HG02981 (cell line): Measurements from ENCODE around the gene METTL17.
A peak's percentile ranks its signal among the peaks of the same experiment; 100 is the strongest.
"Not testable (repeated sequence)": the region's sequence is repeated elsewhere in the genome, so short reads cannot be mapped to it uniquely, and the experiment has no call there.

ENCODE experiments used
- ATAC-seq: cut with Tn5 transposase; IDR thresholded peaks from one replicate; pipeline ENCODE4 v1.9.1; 2021; ENCODE audit warnings: mild to moderate bottlenecking, moderate library complexity; ENCODE audit not compliant: unreplicated experiment

METTL17 gene, protein sequence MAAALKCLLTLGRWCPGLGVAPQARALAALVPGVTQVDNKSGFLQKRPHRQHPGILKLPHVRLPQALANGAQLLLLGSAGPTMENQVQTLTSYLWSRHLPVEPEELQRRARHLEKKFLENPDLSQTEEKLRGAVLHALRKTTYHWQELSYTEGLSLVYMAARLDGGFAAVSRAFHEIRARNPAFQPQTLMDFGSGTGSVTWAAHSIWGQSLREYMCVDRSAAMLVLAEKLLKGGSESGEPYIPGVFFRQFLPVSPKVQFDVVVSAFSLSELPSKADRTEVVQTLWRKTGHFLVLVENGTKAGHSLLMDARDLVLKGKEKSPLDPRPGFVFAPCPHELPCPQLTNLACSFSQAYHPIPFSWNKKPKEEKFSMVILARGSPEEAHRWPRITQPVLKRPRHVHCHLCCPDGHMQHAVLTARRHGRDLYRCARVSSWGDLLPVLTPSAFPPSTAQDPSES

DNA sequence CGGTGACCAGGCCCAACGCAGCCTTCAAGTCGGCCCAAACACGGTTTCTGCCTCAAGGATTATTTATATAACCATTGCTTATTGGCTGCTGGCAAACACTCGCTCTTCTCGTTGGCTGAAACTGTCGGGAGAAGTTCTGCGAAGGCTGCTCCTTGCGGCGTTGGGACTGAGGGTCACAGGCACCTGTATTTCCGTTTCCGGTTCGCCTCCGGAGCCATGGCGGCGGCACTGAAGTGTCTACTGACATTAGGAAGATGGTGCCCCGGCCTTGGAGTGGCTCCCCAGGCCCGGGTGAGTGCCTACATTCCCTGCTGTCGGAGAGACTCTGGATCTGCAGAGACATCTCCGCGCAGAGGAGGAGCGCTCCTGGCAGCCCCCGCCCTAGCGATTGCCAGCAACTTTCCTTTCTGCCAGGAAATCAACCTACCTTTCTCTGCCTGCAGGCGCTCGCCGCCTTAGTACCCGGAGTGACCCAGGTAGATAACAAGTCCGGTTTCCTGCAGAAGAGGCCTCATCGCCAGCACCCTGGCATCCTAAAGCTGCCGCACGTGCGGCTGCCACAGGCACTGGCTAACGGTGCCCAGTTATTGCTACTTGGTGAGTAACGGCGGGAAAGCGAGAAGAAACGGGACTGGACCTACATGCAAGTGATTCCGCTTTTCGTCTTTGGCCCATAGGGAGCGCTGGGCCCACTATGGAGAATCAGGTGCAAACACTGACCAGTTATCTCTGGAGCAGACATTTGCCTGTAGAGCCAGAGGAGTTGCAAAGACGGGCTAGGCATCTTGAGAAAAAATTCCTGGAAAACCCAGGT, at the start of gene METTL17:
METTL17 (plus strand) TSS at position 194 of the 814 bp plus-strand sequence; CDS start at position 217, 23 bp downstream.
- ATAC-seq: peak; percentile 95

DNA sequence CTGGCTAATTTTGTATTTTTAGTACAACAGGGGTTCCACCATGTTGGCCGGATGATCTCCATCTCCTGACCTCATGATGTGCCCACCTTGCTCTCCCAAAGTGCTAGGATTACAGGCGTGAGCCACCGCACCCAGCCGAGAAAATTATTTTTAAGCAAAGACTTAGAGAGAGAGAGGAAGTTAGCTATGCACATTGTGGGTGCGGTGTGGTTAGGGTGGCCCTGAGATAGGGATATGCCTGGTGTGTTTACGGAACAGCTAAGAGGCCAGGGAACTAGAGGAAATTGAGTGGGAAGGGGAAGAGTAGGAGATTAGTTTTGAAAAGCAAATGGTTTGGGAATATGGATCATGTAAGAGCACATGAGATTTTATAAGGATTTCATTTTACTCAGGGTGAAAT, 44.6 kb upstream of the METTL17 start:
- ATAC-seq: not testable (repeated sequence)

DNA sequence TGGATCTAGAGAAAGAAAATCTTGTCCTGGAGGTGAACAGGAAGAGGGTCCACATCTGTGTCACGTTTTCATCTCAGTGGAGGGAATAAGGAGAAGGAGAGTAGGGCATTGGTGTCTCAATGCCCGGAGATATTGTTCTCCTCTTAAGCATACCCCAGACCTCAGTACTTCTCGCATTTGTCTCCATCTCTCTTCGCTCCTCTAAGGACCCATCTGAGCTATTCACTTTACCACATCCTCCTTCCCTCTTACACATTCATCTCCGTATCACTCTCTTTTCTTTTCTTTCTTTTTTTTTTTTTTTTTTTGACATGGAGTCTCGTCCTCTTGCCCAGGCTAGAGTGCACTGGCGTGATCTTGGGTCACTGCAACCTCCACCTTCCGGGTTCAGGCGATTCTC, 43.1 kb upstream of the METTL17 start:
- ATAC-seq: not testable (repeated sequence)

DNA sequence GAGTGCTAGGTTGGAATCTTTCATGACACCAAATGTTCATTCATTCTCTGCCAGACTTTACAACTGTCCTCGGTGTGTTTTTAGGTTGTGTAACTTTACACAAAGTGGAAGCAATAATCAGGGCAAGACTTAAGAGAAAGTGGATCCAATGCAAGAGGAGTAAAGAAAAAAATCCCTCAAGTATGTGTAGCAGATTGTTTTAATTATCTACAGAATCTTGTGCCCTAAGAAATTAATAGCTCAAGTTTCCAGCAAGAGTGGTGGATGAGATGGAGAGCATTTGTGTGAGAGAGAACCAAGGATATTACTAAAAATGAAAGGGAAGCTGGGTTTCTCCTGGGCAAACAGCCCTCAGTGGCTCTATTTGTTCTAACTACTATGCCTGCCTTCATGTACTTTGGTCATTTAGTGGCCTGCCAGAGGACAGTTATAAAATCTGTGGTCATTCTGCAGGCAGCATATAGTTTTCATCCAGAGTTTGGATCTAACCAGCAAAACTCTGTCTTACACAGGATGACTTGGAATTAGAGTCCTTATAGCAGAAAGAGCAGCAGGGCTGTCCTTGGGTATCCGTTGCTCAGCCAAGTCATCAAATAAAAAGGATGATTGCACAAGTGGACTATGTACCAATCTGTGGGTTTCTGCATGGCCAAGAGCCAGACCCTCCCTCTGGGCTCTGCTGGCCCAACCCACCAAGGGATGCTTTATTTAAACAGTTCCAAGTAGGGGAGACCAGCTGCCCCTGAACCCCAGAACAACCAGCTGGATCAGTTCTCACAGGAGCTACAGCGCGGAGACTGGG, 34.8 kb upstream of the METTL17 start, which contains the start of gene RNASE2:
RNASE2 (plus strand) TSS at position 752 of the 802 bp plus-strand sequence. CDS start 285 bp downstream, outside the sequence.
- not testable (repeated sequence) for ATAC-seq

DNA sequence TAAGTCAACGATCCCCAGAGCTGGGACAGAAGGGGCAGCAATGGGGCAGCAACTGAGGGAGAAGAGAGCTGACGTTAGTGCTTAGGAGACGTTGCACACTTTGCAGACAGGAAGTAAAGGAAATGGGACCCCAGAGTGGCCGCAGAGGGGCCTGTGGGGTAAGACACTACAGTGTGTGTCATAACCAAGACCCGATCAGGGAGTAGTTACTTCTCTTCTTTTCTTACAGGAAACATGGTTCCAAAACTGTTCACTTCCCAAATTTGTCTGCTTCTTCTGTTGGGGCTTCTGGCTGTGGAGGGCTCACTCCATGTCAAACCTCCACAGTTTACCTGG, 34.3 kb upstream of the METTL17 start:
- not testable (repeated sequence) for ATAC-seq

DNA sequence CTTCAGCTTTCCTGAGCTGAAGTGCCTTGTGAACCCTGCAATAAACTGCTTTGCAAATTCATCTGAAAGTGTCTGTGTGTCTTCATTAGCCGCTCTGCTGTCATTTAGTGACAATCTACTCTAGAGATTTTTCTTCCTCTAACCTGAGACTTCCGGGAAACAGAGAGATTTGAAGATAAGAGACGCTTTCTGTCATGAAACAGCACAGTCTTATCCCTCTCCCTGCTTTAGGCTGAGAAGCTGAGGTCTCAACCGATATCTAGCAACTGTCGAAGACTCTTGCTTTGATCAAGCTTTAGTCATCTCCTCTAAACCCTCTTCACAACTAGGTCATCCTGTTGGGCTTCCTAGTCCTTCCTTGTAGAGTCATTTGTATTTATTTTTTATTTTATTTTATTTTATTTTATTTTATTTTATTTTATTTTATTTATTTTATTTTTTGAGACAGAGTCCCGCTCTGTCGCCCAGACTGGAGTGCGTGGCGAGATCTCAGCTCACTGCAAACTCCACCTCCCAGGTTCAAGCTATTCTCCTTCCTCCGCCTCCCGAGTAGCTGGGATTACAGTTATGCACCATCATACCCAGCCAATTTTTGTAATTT, 33.3 kb upstream of the METTL17 start:
- no peak for ATAC-seq

DNA sequence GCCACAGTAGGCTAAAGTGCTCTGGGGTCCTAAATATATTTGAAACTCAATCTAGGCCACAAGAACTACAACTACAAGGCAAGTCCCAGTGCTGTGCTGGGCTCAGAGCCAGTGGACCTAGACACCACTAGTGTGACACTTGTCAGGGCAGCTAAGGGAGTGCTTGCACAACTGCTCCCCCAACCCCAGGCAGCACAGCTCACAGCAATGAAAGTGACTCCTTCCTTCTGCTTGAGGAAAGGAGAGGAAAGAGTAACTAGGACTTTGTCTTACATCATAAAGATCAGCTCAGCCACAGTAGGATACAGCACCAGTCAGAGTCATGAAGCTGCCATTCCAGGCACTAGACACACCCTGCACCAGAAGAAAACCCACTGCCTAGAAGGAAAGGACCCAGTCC, 30.8 kb upstream of the METTL17 start:
- ATAC-seq: not testable (repeated sequence)

DNA sequence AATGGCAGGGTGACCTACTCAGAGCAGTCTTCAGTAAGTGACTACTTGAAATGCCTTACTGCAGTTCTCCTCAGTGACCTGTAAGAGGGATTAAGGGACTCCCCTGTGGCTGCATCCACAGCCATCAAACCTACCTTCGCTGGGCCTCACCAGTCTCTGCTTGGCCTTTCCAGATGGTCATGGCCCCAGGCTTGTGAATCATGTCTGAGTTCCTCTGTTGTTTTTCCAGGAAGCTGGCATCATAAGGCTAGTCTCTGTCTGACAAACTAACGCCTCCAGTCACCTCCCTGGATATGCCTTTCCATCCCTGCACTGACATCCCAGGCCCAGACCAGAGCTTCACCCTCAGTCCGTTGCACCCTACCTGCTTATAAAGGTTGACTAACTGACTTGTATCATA, 20.4 kb upstream of the METTL17 start:
- ATAC-seq: no peak

DNA sequence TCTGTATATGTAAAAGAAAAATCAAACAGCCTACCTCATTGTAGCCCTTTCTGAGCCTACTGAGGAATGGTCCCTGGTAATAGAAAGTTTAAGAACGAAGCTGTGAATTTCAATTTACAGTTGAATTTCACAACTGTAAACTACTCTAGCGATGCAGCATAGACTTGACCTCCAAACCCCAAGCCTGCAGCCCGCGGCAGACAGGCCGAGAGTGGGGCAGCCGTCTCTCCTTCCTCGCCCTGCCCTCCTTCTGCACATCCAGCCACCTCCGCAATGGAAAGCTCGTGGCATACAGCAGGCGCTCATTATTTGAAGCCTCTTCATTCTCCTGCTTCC, 19.2 kb upstream of the METTL17 start:
- peak; percentile 5 for ATAC-seq

DNA sequence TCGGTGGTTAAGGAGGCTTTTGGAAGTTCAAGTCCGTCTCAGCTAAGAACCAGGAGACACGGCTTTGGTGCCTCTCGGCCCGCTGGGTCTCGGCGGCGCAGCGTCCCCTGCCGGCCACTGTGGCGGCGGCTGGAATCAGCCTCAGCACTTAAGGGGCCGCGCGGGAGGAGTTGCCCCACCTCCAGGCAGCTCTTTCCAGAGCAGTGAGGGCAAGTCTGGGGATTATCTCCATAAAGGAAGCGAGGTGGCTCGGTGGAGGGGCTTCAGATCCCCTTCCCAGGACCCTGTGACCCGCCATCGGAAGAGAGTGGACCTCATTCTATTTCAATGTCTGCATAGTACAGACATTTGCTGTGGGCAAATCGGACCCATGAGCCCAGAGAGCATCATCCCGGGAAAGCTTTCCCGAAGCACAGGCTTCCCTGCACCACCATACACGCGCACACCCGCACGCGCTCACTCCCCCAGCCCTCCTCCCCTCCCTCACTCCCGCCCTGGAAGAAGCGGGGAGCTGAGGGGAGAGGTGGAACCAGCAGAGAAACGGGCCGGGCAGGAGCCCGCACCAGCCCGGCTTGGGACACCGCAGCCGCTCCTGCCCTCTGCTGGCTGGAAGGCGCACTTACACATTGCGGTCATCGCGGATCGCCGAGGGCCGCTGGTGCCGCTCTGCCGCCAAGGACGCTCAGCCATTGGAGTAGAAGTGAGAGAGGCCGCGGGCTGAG, 18.6 kb upstream of the METTL17 start:
- ATAC-seq: peak; percentile 85

DNA sequence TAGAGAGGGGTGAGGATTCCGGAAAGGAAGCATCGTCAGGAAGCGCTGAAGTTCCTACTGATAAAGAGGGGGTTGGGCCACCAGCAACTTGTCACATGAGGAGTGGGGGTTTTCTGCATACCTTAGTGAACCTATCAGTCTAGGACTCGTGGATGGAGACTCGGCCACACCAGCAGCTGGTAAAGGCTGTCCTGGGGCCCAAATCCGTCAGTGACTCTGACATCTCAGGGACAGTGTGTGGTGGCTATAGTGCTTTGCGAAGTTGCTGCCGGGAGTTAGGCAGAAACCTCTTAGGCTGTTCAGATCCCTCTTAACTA, 18.1 kb upstream of the METTL17 start:
- ATAC-seq: peak; percentile 19

DNA sequence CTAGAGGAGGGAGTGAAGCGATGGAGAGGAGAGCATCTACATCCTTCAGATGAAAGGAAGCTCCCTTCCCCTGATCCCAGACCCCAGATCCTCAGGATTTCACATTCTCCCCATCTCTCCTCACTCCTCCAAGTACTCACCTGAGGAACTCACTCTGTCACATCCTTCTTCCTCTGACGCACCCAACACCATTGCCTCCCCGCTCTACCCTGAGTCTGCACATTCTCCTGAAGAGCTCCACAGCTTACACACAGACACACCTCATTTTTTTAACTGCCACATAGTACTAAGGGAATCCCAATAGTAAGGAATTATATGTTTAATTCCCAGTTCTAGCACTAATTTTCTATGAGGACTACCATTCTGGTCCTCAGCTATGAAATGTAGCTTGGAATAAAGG, 16.3 kb upstream of the METTL17 start:
- ATAC-seq: no peak

DNA sequence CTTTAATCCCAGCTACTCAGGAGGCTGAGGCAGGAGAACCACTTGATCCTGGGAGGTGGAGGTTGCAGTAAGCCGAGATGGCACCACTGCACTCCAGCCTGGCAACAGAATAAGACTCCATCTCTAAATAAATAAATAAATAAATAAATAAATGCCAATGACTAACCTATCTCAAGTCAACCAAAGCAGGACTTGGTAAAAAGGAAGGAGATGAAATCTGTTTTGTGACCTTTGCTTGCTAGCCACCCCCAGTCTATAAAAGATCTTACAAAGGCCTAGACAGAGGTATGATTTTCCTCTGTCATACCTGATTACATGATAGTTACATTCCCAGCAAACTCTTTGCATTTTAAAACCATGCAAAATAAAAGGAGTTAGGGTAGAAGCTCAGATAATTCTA, 13.5 kb upstream of the METTL17 start:
- ATAC-seq: no peak

DNA sequence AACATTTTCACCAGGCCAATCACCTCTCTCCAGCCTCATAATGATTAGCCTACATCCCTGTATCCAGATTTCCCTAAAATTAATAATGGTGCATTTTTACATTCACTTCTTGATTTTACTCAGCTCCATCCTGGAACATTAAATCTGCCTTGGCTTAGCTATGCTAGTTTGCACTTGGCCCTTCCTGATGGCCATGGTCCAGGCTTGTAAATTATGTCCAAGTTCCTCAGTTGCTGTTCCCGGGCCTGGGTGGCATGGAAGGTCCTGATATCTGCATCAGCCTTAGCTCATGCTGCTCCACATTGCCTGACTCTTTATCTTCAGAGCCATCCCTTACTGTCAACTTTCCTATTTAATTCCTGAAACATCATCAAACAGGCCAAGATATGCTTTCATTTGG, 11.1 kb upstream of the METTL17 start:
- no peak for ATAC-seq

DNA sequence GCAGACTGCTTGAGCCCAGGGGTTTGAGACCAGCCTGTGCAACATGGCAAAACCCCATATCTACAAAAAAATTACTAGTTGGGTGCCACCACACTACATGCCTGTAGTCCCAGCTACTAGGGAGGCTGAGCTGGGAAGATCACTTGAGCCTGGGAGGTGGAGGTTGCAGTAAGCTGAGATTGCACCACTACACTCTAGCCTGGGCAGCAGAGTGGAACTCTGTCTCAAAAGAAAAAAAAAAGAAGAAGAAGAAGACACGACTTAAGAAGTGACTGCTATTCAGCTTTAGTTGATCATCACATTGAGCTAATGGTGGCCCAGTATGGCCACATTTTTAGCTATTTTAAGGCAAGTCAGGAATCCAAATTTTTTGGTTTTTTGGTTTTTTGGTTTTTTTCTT, 8.9 kb upstream of the METTL17 start:
- ATAC-seq: no peak

DNA sequence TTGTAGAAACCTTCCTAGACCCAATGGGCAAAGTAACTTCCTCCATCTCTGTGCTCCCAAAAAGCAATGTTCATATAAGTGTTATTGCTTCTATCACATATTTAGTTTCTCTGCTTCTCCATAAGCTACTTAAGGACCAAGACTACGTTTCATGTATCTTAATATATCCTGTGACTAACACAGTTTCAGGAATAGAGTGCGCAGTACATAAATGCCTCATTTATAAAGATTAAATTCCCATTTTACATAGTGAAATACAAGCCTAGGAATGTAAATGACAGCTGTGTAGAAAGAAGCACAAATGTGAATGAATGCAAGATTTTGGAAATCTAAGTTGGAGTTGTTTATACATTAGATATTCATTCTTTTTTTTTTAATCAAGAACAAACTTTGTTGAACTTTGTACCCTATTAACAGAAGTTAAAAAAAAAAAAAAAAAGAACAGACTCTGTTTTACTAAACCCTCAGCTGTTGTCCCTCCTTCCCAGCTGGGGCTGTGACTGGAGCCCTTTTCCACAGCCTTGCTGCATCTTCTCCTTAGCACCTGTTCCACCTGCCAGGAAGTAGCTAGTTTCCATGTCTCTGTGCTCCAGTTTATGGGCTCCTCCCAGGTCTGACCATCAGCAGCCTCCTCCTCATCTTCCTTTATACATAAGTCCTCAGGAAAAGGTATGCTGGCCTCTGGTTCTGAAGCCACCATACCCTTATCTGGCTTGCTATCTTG, 7.0 kb upstream of the METTL17 start:
- ATAC-seq: no peak

DNA sequence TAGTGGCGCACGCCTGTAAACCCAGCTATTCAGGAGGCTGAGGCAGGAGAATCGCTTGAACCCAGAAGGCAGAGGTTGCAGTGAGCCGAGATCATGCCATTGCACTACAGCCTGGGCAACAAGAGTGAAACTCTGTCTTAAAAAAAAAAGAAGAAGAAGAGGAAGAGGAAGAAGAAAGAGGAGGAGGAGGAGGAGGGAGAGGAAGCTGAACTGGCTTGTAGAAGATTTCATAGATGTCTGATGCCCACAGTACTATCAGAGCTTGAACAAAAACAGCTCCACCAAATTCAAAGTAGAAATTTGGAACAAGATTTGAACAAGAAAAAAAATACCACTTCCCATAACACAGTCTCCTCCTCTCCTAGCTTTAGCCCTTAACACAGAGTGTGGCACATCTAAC, 4.1 kb upstream of the METTL17 start:
- ATAC-seq: not testable (repeated sequence)

DNA sequence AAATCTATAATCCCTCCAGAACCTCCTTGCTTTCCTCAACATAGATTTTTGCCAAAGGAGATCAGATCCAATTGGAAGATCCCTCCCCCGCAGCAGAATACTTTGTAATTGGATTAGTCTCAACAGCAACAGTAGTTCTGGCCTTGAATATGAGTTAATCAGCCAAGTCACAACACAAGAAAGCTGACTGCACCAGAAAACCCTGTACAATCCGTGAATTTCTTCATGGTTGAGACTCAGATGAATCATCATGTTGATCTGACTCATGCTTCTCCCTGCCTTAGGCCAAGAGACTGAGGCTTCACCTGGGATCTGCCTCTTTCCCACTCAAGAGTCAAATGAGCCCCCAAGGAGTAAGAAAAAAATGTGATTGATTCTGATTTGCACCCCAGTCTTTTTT, 3.0 kb upstream of the METTL17 start:
- ATAC-seq: no peak

DNA sequence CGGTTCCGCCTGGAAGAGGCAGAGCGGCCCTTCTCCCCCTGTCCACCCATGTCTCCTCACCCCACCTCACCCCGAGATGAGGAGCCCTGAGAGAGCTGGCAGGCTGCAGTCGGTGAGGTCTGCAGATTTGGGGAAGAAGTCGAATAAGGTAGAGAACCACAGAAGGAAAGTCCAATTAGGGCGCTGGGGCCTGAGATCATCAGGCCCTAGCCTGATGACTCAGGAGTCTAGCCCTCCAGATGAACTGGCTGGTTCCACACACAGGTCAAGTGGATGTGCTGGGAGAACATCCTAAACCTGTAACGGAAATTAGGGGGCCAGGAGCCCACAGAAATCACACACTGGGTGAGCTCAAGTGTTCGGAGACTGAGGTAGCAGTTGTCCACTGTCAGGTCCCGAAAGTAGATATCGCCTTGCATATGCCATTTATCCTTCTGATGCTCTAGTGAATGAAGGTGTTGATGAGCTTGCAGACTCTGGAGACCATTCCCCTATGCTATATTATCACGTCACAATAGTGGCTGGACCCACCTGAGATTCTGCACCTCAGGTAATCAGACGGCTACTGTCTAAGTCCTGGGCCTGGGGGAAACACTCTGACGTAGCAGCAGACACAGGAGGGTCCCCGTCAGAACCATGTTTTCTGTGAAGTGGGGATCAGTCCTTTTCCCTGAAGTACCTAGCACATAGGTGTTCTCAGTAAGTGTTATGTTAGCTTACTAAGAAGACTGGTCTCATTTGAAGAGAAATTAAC, 886 bp upstream of the METTL17 start:
- no peak for ATAC-seq
